ENCODE measurements around the gene EIF5B. TPM values are rescaled to one million over a fixed set of nuclear protein-coding genes. Genes with fewer than 3 reads are reported as not detected.

The EIF5B gene
- total RNA-seq, 1 donor from 2014 or later = 51.5 TPM

DNA sequence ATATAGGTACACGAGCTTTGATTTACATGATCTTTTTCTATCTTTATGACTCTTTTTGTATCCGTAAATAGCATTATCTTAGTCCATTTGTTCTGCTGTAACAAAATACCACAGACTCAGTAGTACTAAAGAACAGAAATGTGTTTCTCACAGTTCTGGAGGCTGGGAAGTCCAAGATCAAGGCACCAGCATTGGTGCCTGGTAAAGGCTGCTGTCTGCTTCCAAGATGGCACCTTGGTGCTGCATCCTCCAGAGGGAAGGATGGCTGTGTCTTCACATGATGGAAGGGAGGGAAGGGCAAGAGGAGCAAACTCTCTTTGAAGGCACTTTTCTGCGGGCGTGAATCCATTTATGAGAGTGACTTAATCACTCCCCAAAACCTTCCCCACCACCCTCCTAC lies 36.0 kb downstream of the EIF5B start:
- DNase-seq (ENCODE audit: low spot score) = no peak

DNA sequence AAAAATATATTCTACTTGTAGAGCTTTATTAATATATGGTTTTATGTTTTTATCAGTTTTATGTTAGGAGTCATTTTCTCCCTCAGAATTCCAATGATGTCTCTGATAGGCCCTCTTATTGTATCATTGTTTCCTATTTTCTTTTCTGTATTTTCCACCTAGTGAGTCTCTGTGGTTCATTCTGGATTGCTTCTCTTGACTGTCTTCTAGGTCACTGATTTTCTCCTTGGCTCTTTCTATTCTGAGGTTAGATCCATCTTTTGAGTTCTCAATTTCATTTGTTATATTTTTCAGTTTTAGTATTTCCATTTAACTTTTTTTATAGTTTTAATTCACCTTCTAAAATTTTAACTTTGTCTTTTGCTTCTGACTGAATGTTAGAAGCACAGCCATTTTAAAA lies 37.6 kb downstream of the EIF5B start:
- DNase-seq (ENCODE audit: low spot score) = no peak

DNA sequence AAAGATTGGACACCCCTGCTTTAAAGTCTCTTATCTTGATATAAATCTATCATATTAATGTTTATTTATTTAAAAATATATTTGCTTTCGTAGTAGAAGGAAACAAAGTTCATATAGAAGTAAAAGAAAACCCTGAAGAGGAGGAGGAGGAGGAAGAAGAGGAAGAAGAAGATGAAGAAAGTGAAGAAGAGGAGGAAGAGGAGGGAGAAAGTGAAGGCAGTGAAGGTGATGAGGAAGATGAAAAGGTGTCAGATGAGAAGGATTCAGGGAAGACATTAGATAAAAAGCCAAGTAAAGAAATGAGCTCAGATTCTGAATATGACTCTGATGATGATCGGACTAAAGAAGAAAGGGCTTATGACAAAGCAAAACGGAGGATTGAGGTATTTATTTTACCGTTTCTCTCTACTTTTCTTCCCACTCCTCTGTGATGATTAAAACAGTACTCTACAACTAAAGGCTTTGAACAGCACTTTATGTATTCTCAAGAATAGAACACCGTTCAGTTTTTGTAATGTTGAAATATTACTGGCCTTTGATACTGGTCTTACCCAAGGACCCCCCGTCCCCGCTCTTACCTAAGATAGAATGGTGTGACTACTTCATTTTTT lies 39.2 kb downstream of the EIF5B start:
- DNase-seq (ENCODE audit: low spot score) = no peak

DNA sequence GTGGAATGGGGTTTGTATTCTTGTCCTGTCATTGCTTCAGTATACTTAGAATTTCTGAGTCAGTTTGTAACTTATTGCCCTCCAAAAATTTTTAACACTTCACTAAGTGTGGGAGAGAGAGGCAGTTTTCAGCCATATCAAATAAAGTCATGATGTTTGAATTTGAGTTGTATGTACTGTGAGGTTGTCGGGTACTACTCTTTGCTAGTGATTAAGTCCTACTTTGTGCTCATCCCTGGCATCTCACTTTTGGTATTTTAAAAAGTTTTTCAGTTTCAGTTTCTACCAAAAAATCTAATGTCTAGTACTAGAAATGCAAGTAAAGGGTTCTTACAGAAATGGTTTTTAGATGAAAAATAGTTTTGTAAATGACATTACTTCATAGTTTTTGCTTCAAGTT lies 40.7 kb downstream of the EIF5B start:
- no peak for DNase-seq (ENCODE audit: low spot score)

DNA sequence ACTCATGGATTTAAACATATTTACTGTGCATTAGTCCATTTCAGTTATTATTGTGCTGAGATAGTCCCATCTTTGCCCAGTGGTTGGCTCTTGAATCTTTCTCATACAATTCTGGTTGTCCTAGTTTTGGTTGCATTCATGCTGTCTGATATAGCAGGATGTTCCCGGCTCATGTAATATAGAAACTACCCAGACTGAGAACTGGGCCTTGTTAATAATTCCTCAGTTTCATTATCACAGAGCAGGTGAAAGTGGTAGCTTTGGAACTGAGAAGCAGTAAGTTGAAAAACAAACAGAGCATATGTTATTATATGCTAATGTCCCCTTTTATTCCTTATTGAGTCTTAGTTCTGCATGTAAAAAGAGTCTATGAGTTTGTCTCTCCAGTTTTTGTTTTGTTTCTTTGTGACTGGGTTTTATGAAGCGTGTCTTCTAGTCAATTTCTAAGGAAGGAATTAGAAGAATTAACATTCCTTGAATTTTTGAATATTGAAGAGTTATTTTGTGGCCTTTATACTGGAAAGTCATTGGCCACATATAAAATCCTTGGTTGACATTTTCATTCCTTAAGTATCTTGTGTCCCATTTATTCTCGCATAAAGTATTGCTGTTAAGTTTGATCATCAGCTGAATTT lies 43.3 kb downstream of the EIF5B start:
- no peak for DNase-seq (ENCODE audit: low spot score)

DNA sequence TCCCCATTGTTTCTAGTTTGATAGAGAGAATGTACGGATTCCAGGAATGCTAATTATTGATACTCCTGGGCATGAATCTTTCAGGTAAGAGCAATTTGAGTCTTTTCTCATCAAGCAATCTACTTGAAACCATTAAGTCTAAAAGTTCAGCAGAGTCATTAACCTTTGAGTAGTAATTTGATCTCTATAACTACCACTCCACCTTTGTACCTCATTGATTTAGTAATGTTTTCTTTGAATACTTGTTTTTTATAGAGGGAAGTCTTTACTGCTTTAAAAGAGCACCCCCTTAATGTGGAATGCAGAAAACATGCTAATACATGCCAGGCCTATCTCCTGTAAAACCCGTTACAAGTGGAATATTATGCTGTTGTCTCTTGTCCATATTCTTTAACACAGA lies 45.0 kb downstream of the EIF5B start:
- no peak for DNase-seq (ENCODE audit: low spot score)

DNA sequence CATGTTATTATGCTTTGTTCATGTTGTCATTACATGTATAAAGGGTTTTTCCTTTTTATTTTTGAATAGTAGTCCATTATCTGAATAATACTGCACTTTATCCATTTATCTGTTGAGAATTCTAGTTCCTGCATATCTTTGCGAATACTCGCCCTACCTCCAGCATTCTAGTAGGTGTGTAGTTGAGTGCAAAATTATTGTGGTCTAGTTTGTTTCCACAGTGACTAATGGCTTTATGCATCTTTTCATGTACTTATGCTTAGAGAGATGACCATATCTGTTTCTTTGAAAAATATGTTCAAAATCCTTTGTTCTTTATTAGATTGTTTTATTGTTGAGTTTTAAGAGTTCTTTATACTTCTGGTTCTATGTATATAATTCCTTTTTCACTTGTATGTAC lies 48.8 kb downstream of the EIF5B start:
- DNase-seq (ENCODE audit: low spot score) = no peak

DNA sequence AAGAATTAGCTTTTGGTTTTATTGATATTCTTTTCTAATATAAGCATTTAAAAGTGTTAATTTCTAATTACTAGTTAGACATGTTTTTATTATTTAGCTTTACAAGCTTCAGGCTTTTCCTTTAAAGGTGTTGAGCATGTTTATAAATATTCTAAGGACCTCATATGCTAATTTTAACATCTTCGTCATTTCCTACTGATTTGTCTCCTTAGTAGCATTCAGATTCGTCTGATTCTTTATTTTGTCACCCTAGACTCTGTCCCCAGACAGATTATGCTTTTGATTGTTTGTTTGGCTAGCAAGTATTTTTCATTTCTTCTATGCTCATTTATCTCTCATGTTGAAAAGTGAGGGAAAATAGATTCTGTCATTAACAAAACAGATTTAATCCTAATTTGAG lies 51.7 kb downstream of the EIF5B start:
- no peak for DNase-seq (ENCODE audit: low spot score)

DNA sequence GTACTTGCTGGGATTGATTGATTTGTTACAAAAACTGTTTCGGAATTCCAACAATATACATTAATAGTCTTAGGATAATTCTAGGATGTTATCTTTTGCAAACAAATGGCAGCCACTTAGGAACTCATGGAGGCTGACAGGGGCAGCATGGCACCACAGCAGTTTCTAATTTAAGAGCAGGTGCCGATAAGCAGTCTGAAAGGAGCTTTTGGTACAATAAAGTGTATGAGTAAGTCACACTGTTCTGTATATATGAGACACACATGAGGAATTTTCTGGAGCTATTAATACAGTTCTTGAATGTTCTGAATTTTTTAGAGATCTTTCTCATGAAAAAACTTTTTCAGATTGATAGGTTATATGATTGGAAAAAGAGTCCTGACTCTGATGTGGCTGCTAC lies 52.2 kb downstream of the EIF5B start:
- DNase-seq (ENCODE audit: low spot score) = no peak

DNA sequence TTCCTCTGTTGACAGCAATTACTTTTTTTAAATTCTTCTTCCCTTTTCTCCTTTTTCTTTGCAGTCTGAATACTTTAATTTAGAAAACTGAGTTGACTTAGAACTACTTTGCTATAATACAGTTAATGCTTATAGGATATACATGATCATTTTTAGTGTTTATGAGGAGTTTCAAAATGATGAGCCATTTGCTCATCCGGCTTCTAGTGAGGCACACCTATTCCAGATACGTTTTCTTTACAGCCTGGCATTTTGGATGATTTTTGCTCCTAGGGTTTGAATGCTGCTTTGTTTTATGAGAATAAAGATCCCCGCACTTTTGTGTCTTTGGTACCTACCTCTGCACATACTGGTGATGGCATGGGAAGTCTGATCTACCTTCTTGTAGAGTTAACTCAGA lies 52.8 kb downstream of the EIF5B start:
- DNase-seq (ENCODE audit: low spot score) = no peak

DNA sequence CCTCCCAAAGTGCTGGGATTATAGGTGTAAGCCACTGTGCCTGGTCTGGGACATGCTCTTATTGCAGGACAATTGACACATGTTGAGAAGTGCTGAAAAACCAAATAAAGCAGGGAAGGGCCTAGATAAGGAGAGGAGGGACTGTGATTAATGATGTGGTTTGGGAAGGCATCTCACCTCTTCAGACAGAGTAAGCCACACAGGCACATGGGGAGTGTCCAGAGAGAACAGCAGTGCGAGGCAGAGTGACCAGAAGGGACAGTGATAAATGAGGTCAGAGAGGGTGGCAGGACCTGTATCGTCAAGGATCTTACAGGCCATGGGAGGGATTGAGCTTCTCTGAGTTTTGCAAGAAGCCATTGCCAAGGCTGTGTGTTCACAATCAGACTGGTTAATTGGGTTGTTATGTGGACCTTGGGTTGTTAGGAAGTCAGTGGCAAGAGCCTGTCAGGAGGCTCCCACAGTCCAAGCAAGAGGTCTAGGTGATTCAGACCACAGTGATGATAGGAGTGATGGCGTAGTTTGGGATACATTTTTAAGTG lies 58.5 kb downstream of the EIF5B start:
- no peak for DNase-seq (ENCODE audit: low spot score)

DNA sequence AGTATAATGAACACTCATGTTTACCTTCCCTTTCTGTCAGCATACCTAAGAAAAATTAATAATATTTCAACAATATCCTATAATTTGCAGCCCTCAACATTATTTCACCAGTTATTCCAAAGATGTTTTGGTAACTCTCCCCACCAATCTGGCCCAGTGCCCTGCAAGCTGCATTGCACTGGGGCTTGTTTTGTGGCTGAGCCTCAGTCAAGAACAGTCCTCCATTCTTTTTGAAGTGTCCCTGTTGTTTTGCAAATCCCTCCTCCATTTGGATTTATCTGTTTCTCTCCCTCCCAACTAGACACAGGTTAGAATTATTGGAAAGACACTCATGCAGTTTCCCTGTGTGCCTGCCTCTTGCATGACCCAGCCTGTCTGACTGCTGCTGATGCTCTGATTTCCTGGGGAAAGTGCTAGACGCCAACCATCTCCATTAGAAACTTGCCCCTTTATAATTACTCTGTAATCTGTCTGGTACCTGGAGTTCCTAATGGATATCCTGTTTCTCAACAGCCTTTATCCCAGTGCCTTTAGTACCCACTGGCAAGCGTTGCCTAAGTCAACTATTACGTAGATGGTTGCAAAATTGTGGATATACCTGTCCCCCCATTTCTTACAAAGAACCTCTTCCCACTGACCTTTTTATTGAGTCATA lies 60.2 kb downstream of the EIF5B start:
- DNase-seq (ENCODE audit: low spot score) = no peak

DNA sequence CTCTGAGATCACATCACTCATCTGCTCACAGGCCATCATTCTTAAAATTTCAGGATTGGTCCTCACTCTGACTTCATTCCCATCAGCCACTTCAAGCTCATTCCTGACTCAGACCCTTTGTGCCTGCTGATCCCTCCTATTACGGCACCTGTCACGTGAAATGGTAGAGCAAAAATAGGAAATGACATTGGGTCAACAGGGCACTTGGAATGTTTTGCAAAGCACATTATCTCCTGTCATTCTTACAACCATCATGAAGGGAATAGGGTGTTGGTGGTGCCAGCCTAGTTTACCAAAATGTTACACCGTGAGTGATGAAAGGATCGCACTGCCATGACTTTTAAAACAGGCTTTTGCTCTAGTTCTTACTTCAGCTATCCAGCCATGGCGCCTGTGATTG lies 61.1 kb downstream of the EIF5B start:
- DNase-seq (ENCODE audit: low spot score) = no peak

DNA sequence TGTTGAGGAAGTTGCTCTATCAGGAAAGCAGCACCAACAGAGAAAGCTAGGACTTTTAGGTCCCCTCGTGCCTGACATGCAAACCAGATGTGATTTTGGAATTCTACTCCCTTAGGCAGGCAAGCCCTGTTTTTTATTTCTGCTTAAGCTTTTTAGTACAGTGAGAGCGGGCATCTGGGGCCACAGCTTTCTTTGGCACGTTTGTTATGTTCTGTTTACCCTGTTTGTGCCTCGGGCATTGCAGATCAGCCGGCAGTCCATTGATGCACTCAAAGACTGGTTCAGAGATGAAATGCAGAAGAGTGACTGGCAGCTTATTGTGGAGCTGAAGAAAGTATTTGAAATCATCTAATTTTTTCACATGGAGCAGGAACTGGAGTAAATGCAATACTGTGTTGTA lies 61.9 kb downstream of the EIF5B start:
- no peak for DNase-seq (ENCODE audit: low spot score)

DNA sequence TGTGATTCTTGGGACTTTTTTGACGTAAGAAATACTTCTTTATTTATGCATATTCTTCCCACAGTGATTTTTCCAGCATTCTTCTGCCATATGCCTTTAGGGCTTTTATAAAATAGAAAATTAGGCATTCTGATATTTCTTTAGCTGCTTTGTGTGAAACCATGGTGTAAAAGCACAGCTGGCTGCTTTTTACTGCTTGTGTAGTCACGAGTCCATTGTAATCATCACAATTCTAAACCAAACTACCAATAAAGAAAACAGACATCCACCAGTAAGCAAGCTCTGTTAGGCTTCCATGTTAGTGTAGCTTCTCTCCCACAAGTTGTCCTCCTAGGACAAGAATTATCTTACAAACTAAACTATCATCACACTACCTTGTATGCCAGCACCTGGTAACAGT lies 62.6 kb downstream of the EIF5B start:
- DNase-seq (ENCODE audit: low spot score) = no peak

DNA sequence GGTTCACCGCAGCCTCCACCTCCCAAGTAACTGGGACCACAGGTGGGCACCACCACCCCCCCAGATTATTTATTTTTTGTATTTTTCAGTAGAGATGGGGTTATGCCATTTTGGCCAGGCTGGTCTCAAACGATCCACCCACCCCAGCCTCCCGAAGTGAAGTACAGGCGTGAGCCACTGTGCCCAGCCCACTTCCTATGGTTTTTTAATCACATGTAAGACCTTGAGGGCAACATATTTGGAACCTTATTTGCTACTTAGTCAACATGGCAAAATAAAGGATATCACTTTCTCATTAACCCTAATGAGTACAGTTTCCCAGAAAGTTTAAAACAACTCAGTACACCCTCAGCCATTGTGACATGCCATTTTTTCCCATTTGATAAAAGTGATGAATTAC lies 64.7 kb downstream of the EIF5B start:
- no peak for DNase-seq (ENCODE audit: low spot score)

DNA sequence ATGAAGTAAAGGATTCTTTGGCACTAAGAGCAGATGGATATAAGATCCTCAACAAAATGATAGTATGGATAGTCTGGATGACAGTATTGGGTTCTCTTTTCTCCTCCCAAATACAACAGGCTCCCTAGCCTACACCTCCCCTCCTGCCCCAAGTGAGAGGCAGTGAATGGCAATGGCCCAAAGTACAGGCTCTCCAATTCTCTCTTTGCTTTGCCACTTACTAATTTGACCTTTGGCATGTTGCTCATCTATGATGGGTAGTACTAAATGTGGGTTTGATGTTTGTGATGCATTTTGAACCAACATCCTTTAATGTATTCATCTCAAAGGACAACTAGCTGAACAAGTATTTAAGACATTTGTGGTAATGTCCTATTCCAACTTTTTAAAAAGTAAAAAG lies 65.9 kb downstream of the EIF5B start:
- no peak for DNase-seq (ENCODE audit: low spot score)

DNA sequence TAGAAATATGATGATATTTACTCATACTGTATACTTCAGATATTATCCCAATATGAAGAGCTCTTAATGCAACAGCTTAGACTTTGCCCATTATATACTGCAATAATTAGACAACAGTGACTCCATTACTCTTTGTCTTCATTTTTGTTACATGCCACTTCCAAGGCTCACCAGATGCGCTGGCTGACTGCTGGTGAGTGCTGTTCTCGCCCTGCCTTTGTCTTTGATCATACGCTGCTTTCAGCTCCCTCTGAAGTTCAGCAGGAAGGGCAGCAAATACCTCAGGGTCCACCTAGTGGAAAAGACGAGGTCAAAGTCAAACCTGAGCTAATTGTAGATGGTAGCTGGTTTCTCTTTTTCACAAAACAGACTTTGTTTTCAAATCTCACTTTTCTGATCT lies 66.3 kb downstream of the EIF5B start:
- no peak for DNase-seq (ENCODE audit: low spot score)

DNA sequence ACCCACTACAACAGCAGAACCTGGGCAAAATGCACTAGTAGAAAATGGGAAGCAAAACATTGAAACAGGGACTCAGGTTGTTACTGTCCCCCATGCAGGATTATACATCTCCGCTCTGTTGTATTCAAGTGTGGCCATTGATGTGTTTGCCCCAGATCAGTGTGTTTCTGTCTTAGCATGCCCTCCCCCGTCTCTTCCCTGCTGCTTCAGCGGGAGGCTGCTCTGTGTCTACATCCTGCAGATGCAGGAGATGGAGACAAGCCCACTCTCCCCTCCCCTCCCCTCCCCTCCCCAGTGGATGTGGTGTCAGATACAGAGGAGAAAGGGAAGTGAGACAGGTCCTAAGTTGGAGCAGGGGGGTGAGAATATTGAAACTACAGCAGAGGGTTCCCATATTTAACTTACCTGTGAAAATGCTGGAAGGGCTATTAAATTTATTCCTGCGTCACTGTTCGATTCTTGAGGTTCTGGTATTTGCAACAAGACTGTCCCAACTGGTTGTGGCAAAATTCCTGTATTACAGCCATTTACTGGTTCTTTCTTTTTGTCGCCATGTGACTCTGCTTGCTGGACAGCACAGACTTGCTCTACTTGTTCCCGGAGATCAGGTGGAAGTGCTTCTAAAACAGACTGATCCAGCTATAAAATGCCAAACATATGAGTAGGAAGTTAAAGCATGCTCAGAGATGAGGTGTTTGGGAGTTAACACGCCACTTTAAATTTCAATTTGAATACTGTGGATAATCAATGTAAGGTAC lies 67.0 kb downstream of the EIF5B start:
- peak; percentile 53 for DNase-seq (ENCODE audit: low spot score)

DNA sequence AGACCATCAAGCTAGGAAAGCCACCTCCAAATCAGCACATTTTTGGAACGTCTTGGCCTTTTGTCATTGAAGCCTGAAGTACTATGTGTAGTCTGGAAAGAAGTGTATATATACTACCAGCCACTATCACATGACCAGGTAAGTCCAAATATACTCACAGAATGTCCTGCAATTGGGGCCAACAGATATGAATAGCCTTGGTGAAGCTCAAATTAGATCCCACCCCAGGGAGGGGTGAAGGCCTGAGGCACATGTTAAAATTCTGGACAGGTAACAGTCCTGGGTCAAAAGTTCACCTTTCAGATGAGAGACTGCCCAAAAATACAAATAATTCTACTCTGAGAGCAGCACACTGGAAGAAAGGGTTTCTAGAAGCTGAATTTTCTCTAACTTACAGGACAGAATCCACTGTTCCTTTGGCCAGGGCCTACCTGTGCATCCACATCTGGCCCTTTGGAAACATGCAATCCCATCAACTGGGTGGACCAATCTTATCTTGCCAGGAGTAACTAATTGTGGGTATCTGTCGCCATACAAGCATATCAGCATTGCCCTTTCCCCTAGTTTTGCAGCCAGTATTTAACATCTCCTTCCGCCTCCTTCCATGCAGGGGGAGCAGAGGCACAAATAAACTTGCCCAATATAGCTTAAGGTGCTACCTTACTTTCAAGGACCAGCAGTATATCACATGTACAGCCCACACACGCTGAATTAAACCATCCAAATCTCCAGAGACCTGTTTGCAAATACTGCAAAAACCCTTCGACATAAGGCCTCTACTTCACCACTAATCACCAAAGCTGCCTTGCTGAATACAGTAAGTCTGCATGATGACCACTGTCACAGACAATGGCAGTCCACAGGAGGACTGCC lies 67.8 kb downstream of the EIF5B start:
- DNase-seq (ENCODE audit: low spot score) = no peak

DNA sequence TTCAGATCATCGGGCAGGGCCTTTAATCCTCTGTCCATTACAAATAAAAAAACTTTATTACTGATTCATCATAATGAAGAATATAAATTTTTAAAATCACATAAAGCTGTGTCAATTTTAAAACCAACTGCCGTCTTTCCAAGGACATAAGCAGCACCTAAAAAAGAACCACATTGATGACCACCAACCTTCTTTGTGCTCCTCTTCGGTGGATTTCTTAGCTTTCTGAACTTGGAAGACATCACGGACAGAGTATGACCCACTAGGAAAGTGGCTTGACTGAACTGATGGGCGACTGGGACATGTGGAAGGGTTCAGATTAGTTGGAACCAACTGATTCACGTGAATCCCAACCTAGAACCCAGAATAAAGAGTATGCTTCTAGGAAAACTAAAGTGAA lies 68.9 kb downstream of the EIF5B start:
- DNase-seq (ENCODE audit: low spot score) = no peak

DNA sequence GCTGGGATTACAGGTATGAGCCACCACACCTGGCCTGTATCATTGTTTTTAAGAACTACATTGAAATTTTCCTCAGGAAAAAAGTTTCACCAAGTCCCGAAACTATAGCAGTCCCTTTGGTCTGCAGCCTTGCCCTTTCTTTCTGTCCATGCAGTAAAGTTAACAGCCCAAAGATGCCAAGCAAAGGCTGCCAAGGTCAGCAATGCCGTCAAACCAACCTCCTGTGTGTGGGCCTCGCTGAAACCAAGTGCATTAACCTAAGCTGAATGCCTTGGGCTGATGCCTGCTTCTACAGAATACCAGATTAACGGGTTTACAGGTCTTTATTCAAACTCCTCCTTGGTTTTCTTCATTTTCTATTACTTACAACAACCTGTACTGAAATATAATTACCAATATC lies 73.1 kb downstream of the EIF5B start:
- no peak for DNase-seq (ENCODE audit: low spot score)
